Measurements from ENCODE around the gene BRINP2.

GRCh38 chr1:177162243-177162642 lies 8.5 kb upstream of the BRINP2 start:
- no peak for TF ChIP-seq PATZ1 (CRISPR knock-in tag; IDR thresholded peaks at IDR 0.05; ENCODE audit: borderline replicate concordance)
- no peak for TF ChIP-seq ARNTL (CRISPR knock-in tag; IDR thresholded peaks at IDR 0.05; ENCODE audit: borderline replicate concordance, low read depth)
- TF ChIP-seq CREB5 (CRISPR knock-in tag; IDR thresholded peaks at IDR 0.05; ENCODE audit: low read depth) = no peak
- no peak for TF ChIP-seq ZFP30 (CRISPR knock-in tag; IDR thresholded peaks at IDR 0.05)
- no peak for TF ChIP-seq CSRNP3 (CRISPR knock-in tag; IDR thresholded peaks at IDR 0.05)
- TF ChIP-seq PPARA (CRISPR knock-in tag; IDR thresholded peaks at IDR 0.05; ENCODE audit: borderline replicate concordance) = no peak
- no peak for TF ChIP-seq ZC3H10 (CRISPR knock-in tag; IDR thresholded peaks at IDR 0.05)
- TF ChIP-seq TOX (CRISPR knock-in tag; IDR thresholded peaks at IDR 0.05; ENCODE audit: borderline replicate concordance) = no peak
- no peak for TF ChIP-seq ZNF70 (CRISPR knock-in tag; IDR thresholded peaks at IDR 0.05)
- no peak for TF ChIP-seq SNAI2 (CRISPR knock-in tag; IDR thresholded peaks at IDR 0.05)
- no peak for TF ChIP-seq BACH2 (CRISPR knock-in tag; IDR thresholded peaks at IDR 0.05; ENCODE audit: borderline replicate concordance)
- TF ChIP-seq POU6F1 (CRISPR knock-in tag; IDR thresholded peaks at IDR 0.05; ENCODE audit: borderline replicate concordance, low read depth) = no peak
- TF ChIP-seq ZNF8 (CRISPR knock-in tag; IDR thresholded peaks at IDR 0.05) = no peak
